ENCODE measurements around the gene CD58. TPM values are rescaled to one million over a fixed set of nuclear protein-coding genes. Genes with fewer than 3 reads are reported as not detected.

The CD58 gene
- total and polyA plus RNA-seq, 3 experiments from 2014 or later, result 29.9 to 49.1 (median 30.7) TPM

DNA sequence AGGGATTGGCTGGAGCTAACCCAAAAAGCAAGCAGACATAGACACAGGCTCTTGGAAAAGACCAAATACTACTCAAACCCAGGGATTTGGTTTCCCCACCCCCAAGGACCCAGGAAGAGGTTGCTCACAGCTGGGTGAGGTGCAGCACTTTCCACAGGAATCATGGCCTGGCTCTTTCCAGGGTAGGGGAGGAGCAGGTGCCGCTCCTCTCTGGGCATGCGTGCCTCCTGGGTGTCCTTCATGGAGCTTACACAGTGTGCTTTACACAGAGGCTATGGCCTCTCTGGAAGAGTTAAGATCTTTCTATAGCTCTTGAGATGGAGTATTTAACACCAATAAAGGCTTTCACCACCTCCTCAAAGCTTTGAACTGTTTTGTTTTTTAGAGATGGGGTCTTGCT lies 88.3 kb downstream of the CD58 start:
- peaks cover 0 to 1% of the 10 kb centered on the region in 2 donors for H3K27me3 Mint-ChIP-seq

GRCh38 chr1:116481934-116482333 lies 88.9 kb downstream of the CD58 start:
- Mint-ChIP-seq H3K4me3 (no peak overlapping the region), H3K27me3 (peaks cover 0 to 1% of the 10 kb centered on the region in 2 donors), H3K36me3 (peaks cover 0 to 2% (median 0%) of the 10 kb centered on the region in 3 donors), H3K27ac (no peak overlapping the region), H3K4me1 (peaks cover 6 to 14% (median 7%) of the 10 kb centered on the region in 3 donors), H3K9me3 (no peaks in the 10 kb centered on the region)
- Histone ChIP-seq H3K36me3 (ENCODE audit: insufficient read depth, low read length) (no peaks in the 10 kb centered on the region), H3K27ac (ENCODE audit: low read depth, low read length) (no peak overlapping the region), H3K4me1 (ENCODE audit: insufficient read depth, low read length) (no peaks in the 10 kb centered on the region), H3K4me3 (ENCODE audit: low read length) (no peak overlapping the region), H3K9me3 (ENCODE audit: low read length) (no peaks in the 10 kb centered on the region), H3K27me3 (ENCODE audit: insufficient read depth, low read length, poor library complexity, severe bottlenecking) (no peaks in the 10 kb centered on the region)
- POLR2A ChIA-PET, result no interaction called here
- DNase-seq, result no peak
- CTCF ChIA-PET, result interaction anchor here (0.9 to 12.0 kb wide), 4 partner anchors 19 to 341 kb away, joined by 3 to 202 read pairs (median 86); no protein-coding TSS in a partner anchor

More for the DNA sequence above, 88.3 kb downstream of the CD58 start:
- H3K9me3 Mint-ChIP-seq, result no peaks in the 10 kb centered on the region
- ChIA-PET POLR2A (no interaction called here), CTCF (interaction anchor here (0.9 to 12.0 kb wide), 6 partner anchors 10 to 342 kb away, joined by 3 to 202 read pairs (median 32); no protein-coding TSS in a partner anchor)
- Histone ChIP-seq H3K4me1 (ENCODE audit: insufficient read depth, low read length) (no peaks in the 10 kb centered on the region), H3K27ac (ENCODE audit: low read depth, low read length) (no peak overlapping the region), H3K27me3 (ENCODE audit: insufficient read depth, low read length, poor library complexity, severe bottlenecking) (no peaks in the 10 kb centered on the region), H3K4me3 (ENCODE audit: low read length) (no peak overlapping the region), H3K36me3 (ENCODE audit: insufficient read depth, low read length) (no peaks in the 10 kb centered on the region), H3K9me3 (ENCODE audit: low read length) (no peaks in the 10 kb centered on the region)
- H3K36me3 Mint-ChIP-seq, result peaks cover 0 to 2% (median 0%) of the 10 kb centered on the region in 3 donors
- H3K27ac Mint-ChIP-seq, result no peak overlapping the region
- no peak for DNase-seq
- H3K4me1 Mint-ChIP-seq, result peaks cover 6 to 14% (median 7%) of the 10 kb centered on the region in 3 donors
- H3K4me3 Mint-ChIP-seq, result no peak overlapping the region

DNA sequence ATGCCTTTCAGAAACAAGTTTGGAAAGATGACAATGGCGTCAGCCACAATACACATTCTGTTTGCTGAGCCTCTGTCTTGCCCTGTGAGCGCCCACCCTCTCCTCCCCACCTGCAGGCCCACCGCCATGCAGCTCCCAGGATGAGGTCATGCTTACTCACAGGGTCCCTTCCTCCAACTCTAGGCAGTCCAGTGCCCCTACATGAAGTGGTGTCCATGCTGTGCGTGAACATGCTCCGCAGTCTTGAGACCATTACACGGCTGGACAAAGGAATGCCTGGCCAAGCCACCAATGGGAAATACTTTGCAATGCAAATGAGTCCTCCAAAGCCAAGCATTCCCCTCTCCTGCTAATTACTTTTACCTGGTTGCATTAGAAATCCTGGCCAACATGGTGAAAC lies 92.2 kb downstream of the CD58 start:
- Mint-ChIP-seq H3K4me1 (peaks cover 6 to 14% (median 7%) of the 10 kb centered on the region in 3 donors), H3K27me3 (peaks cover 0 to 5% of the 10 kb centered on the region in 2 donors), H3K27ac (no peak overlapping the region), H3K4me3 (no peak overlapping the region), H3K9me3 (no peaks in the 10 kb centered on the region), H3K36me3 (peaks cover 0 to 4% (median 0%) of the 10 kb centered on the region in 3 donors)
- no peaks in the 10 kb centered on the region for H3K9me3 ChIP-seq (ENCODE audit: low read length)
- H3K27ac ChIP-seq (ENCODE audit: low read depth, low read length), result no peak overlapping the region
- no peak for DNase-seq
- H3K27me3 ChIP-seq (ENCODE audit: insufficient read depth, low read length, poor library complexity, severe bottlenecking), result no peaks in the 10 kb centered on the region
- H3K4me1 ChIP-seq (ENCODE audit: insufficient read depth, low read length), result no peaks in the 10 kb centered on the region
- CTCF ChIA-PET, result interaction anchor here (2.8 kb wide), 1 partner anchor 339 kb away, joined by 10 read pairs; no protein-coding TSS in a partner anchor
- H3K4me3 ChIP-seq (ENCODE audit: low read length), result no peak overlapping the region
- POLR2A ChIA-PET, result no interaction called here
- no peaks in the 10 kb centered on the region for H3K36me3 ChIP-seq (ENCODE audit: insufficient read depth, low read length)

GRCh38 chr1:116477429-116477828 lies 93.4 kb downstream of the CD58 start:
- H3K4me1 ChIP-seq (ENCODE audit: insufficient read depth, low read length), result no peaks in the 10 kb centered on the region
- ChIA-PET CTCF (interaction anchor here (2.8 kb wide), 1 partner anchor 338 kb away, joined by 10 read pairs; no protein-coding TSS in a partner anchor), POLR2A (no interaction called here)
- H3K4me3 Mint-ChIP-seq, result no peak overlapping the region
- H3K4me3 ChIP-seq (ENCODE audit: low read length), result no peak overlapping the region
- H3K9me3 Mint-ChIP-seq, result no peaks in the 10 kb centered on the region
- no peak overlapping the region for H3K27ac ChIP-seq (ENCODE audit: low read depth, low read length)
- H3K27me3 Mint-ChIP-seq, result peaks cover 0 to 5% of the 10 kb centered on the region in 2 donors
- no peaks in the 10 kb centered on the region for H3K27me3 ChIP-seq (ENCODE audit: insufficient read depth, low read length, poor library complexity, severe bottlenecking)
- H3K4me1 Mint-ChIP-seq, result peaks cover 6 to 14% (median 7%) of the 10 kb centered on the region in 3 donors
- DNase-seq, result no peak
- H3K36me3 Mint-ChIP-seq, result peaks cover 0 to 4% (median 0%) of the 10 kb centered on the region in 3 donors
- H3K9me3 ChIP-seq (ENCODE audit: low read length), result no peaks in the 10 kb centered on the region
- H3K36me3 ChIP-seq (ENCODE audit: insufficient read depth, low read length), result no peaks in the 10 kb centered on the region
- H3K27ac Mint-ChIP-seq, result no peak overlapping the region

DNA sequence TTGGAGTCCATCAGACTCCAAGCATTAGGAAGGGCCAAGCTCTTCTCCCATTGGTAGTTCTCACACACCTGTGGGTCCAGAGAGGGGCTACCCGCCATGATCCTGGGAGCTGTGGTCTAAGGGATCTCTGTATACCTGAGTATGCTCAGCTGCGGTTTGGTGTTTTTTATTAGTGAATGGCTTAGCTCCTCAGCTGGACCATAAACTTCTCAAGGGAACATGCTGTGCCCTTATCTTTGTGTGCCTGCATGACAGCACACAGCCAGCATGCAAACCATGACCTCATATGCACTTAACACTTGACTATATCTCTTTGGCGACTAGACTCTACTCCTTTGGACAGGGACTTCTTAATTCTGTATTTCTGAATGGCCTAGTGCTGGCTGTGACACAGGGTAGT lies 94.5 kb downstream of the CD58 start:
- POLR2A ChIA-PET, result no interaction called here
- no peaks in the 10 kb centered on the region for H3K36me3 ChIP-seq (ENCODE audit: insufficient read depth, low read length)
- CTCF ChIA-PET, result interaction anchor here (2.2 to 2.8 kb wide), 2 partner anchors 9 to 337 kb away, joined by 10 to 13 read pairs; no protein-coding TSS in a partner anchor
- H3K27ac Mint-ChIP-seq, result no peak overlapping the region
- no peaks in the 10 kb centered on the region for H3K9me3 Mint-ChIP-seq
- no peak for DNase-seq
- H3K4me1 ChIP-seq (ENCODE audit: insufficient read depth, low read length), result no peaks in the 10 kb centered on the region
- H3K4me1 Mint-ChIP-seq, result peaks cover 6 to 14% (median 7%) of the 10 kb centered on the region in 3 donors
- H3K36me3 Mint-ChIP-seq, result peaks cover 0 to 4% (median 0%) of the 10 kb centered on the region in 3 donors
- H3K4me3 ChIP-seq (ENCODE audit: low read length), result no peak overlapping the region
- no peaks in the 10 kb centered on the region for H3K27me3 ChIP-seq (ENCODE audit: insufficient read depth, low read length, poor library complexity, severe bottlenecking)
- no peaks in the 10 kb centered on the region for H3K9me3 ChIP-seq (ENCODE audit: low read length)
- H3K27me3 Mint-ChIP-seq, result peaks cover 0 to 5% of the 10 kb centered on the region in 2 donors
- H3K27ac ChIP-seq (ENCODE audit: low read depth, low read length), result no peak overlapping the region
- H3K4me3 Mint-ChIP-seq, result no peak overlapping the region

GRCh38 chr1:116475850-116476218 lies 95.0 kb downstream of the CD58 start:
- ChIA-PET CTCF (interaction anchor here (2.2 to 2.8 kb wide), 2 partner anchors 10 to 337 kb away, joined by 10 to 13 read pairs; no protein-coding TSS in a partner anchor), POLR2A (no interaction called here)
- Mint-ChIP-seq H3K36me3 (peaks cover 0 to 4% (median 0%) of the 10 kb centered on the region in 3 donors), H3K27me3 (peaks cover 0 to 5% of the 10 kb centered on the region in 2 donors), H3K4me1 (peaks cover 6 to 14% (median 7%) of the 10 kb centered on the region in 3 donors), H3K9me3 (no peaks in the 10 kb centered on the region), H3K27ac (no peak overlapping the region), H3K4me3 (no peak overlapping the region)
- H3K4me1 ChIP-seq (ENCODE audit: insufficient read depth, low read length), result no peaks in the 10 kb centered on the region
- H3K27me3 ChIP-seq (ENCODE audit: insufficient read depth, low read length, poor library complexity, severe bottlenecking), result no peaks in the 10 kb centered on the region
- no peak overlapping the region for H3K27ac ChIP-seq (ENCODE audit: low read depth, low read length)
- DNase-seq, result no peak
- no peak overlapping the region for H3K4me3 ChIP-seq (ENCODE audit: low read length)
- H3K9me3 ChIP-seq (ENCODE audit: low read length), result no peaks in the 10 kb centered on the region
- H3K36me3 ChIP-seq (ENCODE audit: insufficient read depth, low read length), result no peaks in the 10 kb centered on the region

GRCh38 chr1:116474921-116475849 lies 95.6 kb downstream of the CD58 start:
- no peak for DNase-seq
- Mint-ChIP-seq H3K36me3 (peaks cover 0 to 4% (median 0%) of the 10 kb centered on the region in 3 donors), H3K9me3 (no peaks in the 10 kb centered on the region), H3K27ac (no peak overlapping the region), H3K27me3 (peaks cover 0 to 5% of the 10 kb centered on the region in 2 donors), H3K4me1 (peaks cover 6 to 12% (median 7%) of the 10 kb centered on the region in 3 donors), H3K4me3 (no peak overlapping the region)
- Histone ChIP-seq H3K9me3 (ENCODE audit: low read length) (no peaks in the 10 kb centered on the region), H3K27me3 (ENCODE audit: insufficient read depth, low read length, poor library complexity, severe bottlenecking) (no peaks in the 10 kb centered on the region), H3K27ac (ENCODE audit: low read depth, low read length) (no peak overlapping the region), H3K4me1 (ENCODE audit: insufficient read depth, low read length) (no peaks in the 10 kb centered on the region), H3K36me3 (ENCODE audit: insufficient read depth, low read length) (no peaks in the 10 kb centered on the region), H3K4me3 (ENCODE audit: low read length) (no peak overlapping the region)
- CTCF ChIA-PET, result interaction anchor here (1.2 to 2.2 kb wide), 2 partner anchors 10 to 336 kb away, joined by 5 to 13 read pairs; no protein-coding TSS in a partner anchor
- POLR2A ChIA-PET, result no interaction called here

All from CD8-positive, alpha-beta memory T cell (primary cell).